Calu3 (cell line): ENCODE results near the gene GALNTL6. TPM values are rescaled to one million over a fixed set of nuclear protein-coding genes. Genes with fewer than 3 reads are reported as not detected.

Experiments
- BruUV-seq: library from RNA; stranded (reverse); fragments of 400-500 nt; replicated peaks from 2 replicates; lab custom pipeline; 2021; lab: Mats Ljungman, UMichigan
- CTCF ChIA-PET: fragments of 300-600 bp; sonication (Branson Sonifier 250); formaldehyde crosslinking; loops from one replicate; lab custom pipeline; 2022; ENCODE audit warnings: antibody characterized with exemption; lab: Charles Lee
- DNase-seq: peaks from one replicate; pipeline ENCODE4 v3.0.0; 2022
- H3K27ac Mint-ChIP-seq: one replicate; pipeline ENCODE4 v1.8.0; 2022; ENCODE audit warnings: mixed read lengths; ENCODE audit not compliant: unreplicated experiment
- H3K27me3 Mint-ChIP-seq: one replicate; pipeline ENCODE4 v1.8.0; 2022; ENCODE audit warnings: mixed read lengths; ENCODE audit not compliant: unreplicated experiment
- H3K36me3 Mint-ChIP-seq: one replicate; pipeline ENCODE4 v1.8.0; 2022; ENCODE audit warnings: mild to moderate bottlenecking, moderate library complexity, mixed read lengths; ENCODE audit not compliant: insufficient read depth, unreplicated experiment
- H3K4me1 Mint-ChIP-seq: one replicate; pipeline ENCODE4 v1.8.0; 2022; ENCODE audit warnings: mild to moderate bottlenecking, low read depth, mixed read lengths; ENCODE audit not compliant: unreplicated experiment
- H3K4me3 Mint-ChIP-seq: one replicate; pipeline ENCODE4 v1.8.0; 2022; ENCODE audit warnings: mild to moderate bottlenecking, low read depth, moderate library complexity, mixed read lengths; ENCODE audit not compliant: unreplicated experiment
- H3K9me3 Mint-ChIP-seq: one replicate; pipeline ENCODE4 v1.8.0; 2022; ENCODE audit warnings: low read depth, mixed read lengths; ENCODE audit not compliant: unreplicated experiment
- CTCF ChIP-seq: fragments of 200-600 bp; IDR thresholded peaks from one replicate; pipeline ENCODE4 v1.8.0; 2022; ENCODE audit warnings: antibody characterized with exemption; ENCODE audit not compliant: unreplicated experiment
- intact Hi-C: fragments of 100-400 bp; cut with micrococcal nuclease; formaldehyde crosslinking; loops from one replicate; pipeline ENCODE4 v1.10.0; 2022; ENCODE audit not compliant: unreplicated experiment
- total RNA-seq: library from RNA; stranded (reverse); gene quantifications from 2 replicates; pipeline ENCODE4 v1.2.3, GENCODE V29; 2022

GALNTL6 gene
- total RNA-seq, 1 experiment from 2014 or later: not detected

- TF ChIP-seq CTCF: no peak
- H3K9me3 Mint-ChIP-seq: no peaks in the 10 kb centered on the region
- no TSS peak for BruUV-seq
- H3K4me1 Mint-ChIP-seq: no peaks in the 10 kb centered on the region
- no peak overlapping the region for H3K27ac Mint-ChIP-seq
- intact Hi-C loops: no loop called here
- no peaks in the 10 kb centered on the region for H3K36me3 Mint-ChIP-seq
- DNase-seq: no peak
- no peak overlapping the region for H3K4me3 Mint-ChIP-seq
- H3K27me3 Mint-ChIP-seq: no peaks in the 10 kb centered on the region
- CTCF ChIA-PET: interaction anchor here (0.7 kb wide), 1 partner anchor 291 kb away, joined by 3 read pairs; no protein-coding TSS in a partner anchor
Observed at GRCh38 chr4:173046818-173047217, 1233.6 kb downstream of the GALNTL6 start.

DNA sequence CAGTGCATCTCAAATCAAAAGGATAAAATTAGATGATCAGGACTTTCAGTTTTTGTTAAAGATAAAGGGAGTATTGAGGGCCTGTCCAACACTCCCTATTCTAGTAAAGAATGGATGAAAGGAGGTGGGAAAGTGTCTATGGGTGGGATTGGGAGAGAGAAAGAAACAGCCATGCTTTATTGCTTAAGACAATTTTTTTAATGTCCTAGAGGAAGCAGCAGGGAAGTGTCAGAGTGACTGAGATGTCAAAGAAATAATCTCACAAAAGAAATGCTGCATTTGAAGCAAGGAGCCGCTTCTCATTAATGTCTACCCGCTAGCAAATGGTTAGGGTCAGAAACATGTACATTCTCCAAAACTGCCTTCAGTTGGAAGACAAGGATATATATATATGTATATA, 1238.0 kb downstream of the GALNTL6 start:
- no peaks in the 10 kb centered on the region for H3K27me3 Mint-ChIP-seq
- BruUV-seq: no TSS peak

GRCh38 chr4:173051716-173052115, 1238.5 kb downstream of the GALNTL6 start:
- Mint-ChIP-seq H3K27me3 (no peaks in the 10 kb centered on the region), H3K4me3 (no peak overlapping the region)
- CTCF ChIA-PET: interaction anchor here (0.7 kb wide), 1 partner anchor 316 kb away, joined by 4 read pairs; no protein-coding TSS in a partner anchor

More for the DNA sequence above, 1238.0 kb downstream of the GALNTL6 start:
- CTCF ChIA-PET: interaction anchor here (0.6 kb wide), 1 partner anchor 159 kb away, joined by 3 read pairs; no protein-coding TSS in a partner anchor
- TF ChIP-seq CTCF: no peak
- intact Hi-C loops: no loop called here
- Mint-ChIP-seq H3K4me1 (no peaks in the 10 kb centered on the region), H3K9me3 (no peaks in the 10 kb centered on the region), H3K4me3 (no peak overlapping the region), H3K27ac (no peak overlapping the region), H3K36me3 (no peaks in the 10 kb centered on the region)
- DNase-seq: no peak

DNA sequence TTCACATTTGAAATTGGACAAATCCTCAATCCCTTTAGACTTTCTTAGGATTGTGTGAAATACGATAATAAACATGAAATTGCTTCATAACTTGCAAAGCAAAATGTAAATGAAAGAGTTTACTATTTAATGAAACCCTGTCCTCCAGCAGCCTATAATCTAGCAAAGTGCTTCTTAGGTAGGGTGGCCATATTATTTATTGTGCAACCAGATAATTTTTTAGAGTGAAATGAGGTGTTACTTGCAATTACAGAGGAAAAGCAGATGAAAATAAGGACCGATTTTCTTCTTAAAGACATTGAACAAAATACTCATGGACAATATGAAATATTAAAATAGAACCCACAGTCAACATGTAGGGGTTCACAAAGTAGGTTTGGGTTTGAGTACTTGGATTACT, 1239.2 kb downstream of the GALNTL6 start:
- intact Hi-C loops: no loop called here
- H3K27me3 Mint-ChIP-seq: no peaks in the 10 kb centered on the region
- H3K36me3 Mint-ChIP-seq: no peaks in the 10 kb centered on the region
- TF ChIP-seq CTCF: no peak
- H3K27ac Mint-ChIP-seq: no peak overlapping the region
- no peaks in the 10 kb centered on the region for H3K9me3 Mint-ChIP-seq
- peaks cover 4% of the 10 kb centered on the region for H3K4me1 Mint-ChIP-seq
- DNase-seq: no peak
- no peak overlapping the region for H3K4me3 Mint-ChIP-seq
- CTCF ChIA-PET: interaction anchor here (0.7 kb wide), 1 partner anchor 315 kb away, joined by 4 read pairs; no protein-coding TSS in a partner anchor
- no TSS peak for BruUV-seq

More at GRCh38 chr4:173051716-173052115, 1238.5 kb downstream of the GALNTL6 start:
- Mint-ChIP-seq H3K27ac (no peak overlapping the region), H3K4me1 (no peaks in the 10 kb centered on the region), H3K9me3 (no peaks in the 10 kb centered on the region), H3K36me3 (no peaks in the 10 kb centered on the region)
- DNase-seq: no peak
- no TSS peak for BruUV-seq
- no peak for TF ChIP-seq CTCF
- intact Hi-C loops: no loop called here
